GM23338 (cell line): ENCODE results near the gene NOTO. TPM values are rescaled to one million over a fixed set of nuclear protein-coding genes. Genes with fewer than 3 reads are reported as not detected.

Source experiments
- CREB1 ChIP-seq: fragments of 250-450 bp; sonication (Bioruptor Pico); IDR thresholded peaks from 2 replicates; pipeline ENCODE4 v1.5.0; 2020; ENCODE audit warnings: low read depth, mild to moderate bottlenecking, moderate library complexity
- EZH2 ChIP-seq: fragments of 200-600 bp; sonication (generic); IDR thresholded peaks from one replicate; pipeline ENCODE4 v1.8.0; 2017; ENCODE audit warnings: antibody characterized with exemption, mild to moderate bottlenecking, low read depth; ENCODE audit not compliant: unreplicated experiment
- EZH2phosphoT487 ChIP-seq: fragments of 200-600 bp; sonication (generic); IDR thresholded peaks from one replicate; pipeline ENCODE4 v1.8.1; 2018; ENCODE audit warnings: antibody characterized with exemption; ENCODE audit not compliant: unreplicated experiment
- JUNB ChIP-seq: IDR thresholded peaks from one replicate; pipeline ENCODE4 v1.6.1; 2016; ENCODE audit warnings: antibody characterized with exemption; ENCODE audit not compliant: unreplicated experiment
- NANOG ChIP-seq: IDR thresholded peaks from 2 replicates; pipeline ENCODE4 v1.6.1; 2016; ENCODE audit warnings: antibody characterized with exemption, borderline replicate concordance
- STAT1 ChIP-seq: IDR thresholded peaks from one replicate; pipeline ENCODE4 v1.6.1; 2016; ENCODE audit warnings: antibody characterized with exemption; ENCODE audit not compliant: unreplicated experiment
- ZNF114 ChIP-seq: fragments of 250-450 bp; sonication (Bioruptor Pico); IDR thresholded peaks from 2 replicates; pipeline ENCODE4 v1.5.0; 2020; ENCODE audit warnings: mild to moderate bottlenecking, moderate library complexity
- ZNF331 ChIP-seq: fragments of 250-450 bp; sonication (Bioruptor Pico); IDR thresholded peaks from 2 replicates; pipeline ENCODE4 v1.5.0; 2020; ENCODE audit warnings: low read depth, mild to moderate bottlenecking, moderate library complexity
- polyA plus RNA-seq: library from polyadenylated mRNA; unstranded; fragments of >200 nt; fragmentation: Nextera tagmentation; extraction: Ambion mirVana; gene quantifications from 2 replicates; pipeline ENCODE4 v1.2.1, GENCODE V29; 2016
- total RNA-seq: library from RNA; depleted of rRNA; stranded (reverse); fragments of >200 nt; shearing (Covaris generic); gene quantifications from 2 replicates; pipeline ENCODE4 v1.2.3, GENCODE V29; 2014
- TF ChIP-seq, protein P1 (sequence below): fragments of 250-450 bp; sonication (Bioruptor Pico); IDR thresholded peaks from 2 replicates; pipeline ENCODE4 v1.5.0; 2020; ENCODE audit warnings: mild to moderate bottlenecking, moderate library complexity
- TF ChIP-seq, protein P2 (sequence below): IDR thresholded peaks from 2 replicates; pipeline ENCODE4 v1.6.1; 2016; ENCODE audit warnings: antibody characterized with exemption

NOTO gene
- total and polyA plus RNA-seq, 2 experiments from 2014 or later, result 0.06 to 0.73 TPM

DNA sequence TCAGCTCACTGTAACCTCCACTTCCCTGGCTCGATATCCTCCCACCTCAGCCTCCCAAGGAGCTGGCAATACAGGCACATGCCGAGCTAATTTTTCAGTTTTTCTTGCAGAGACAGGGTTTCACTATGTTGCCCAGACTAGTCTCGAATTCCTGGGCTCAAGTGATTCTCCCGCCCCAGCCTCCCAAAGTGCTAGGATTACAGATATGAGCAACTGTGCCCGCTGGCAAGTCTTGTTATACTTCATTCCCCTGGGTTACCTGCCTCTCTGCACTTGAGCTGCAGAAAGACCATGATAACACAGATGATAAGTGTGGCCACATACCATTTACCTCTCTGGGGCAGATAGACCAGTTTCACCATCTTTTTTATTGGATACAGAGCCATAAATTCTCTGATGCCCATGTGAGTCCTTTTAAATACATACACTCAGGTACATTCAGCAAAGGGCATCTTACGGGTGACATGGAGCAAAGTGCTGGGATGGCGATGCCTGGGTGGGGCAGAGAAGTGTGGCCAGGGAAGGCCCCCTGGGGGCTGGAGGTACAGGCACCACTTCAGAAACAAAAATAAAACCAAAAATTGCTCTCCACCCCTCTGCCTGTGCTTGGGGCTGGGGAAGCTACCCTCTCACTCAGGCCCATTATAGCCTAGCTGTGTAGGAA lies 52.1 kb downstream of the NOTO start (continued):
- TF ChIP-seq, protein P1, sequence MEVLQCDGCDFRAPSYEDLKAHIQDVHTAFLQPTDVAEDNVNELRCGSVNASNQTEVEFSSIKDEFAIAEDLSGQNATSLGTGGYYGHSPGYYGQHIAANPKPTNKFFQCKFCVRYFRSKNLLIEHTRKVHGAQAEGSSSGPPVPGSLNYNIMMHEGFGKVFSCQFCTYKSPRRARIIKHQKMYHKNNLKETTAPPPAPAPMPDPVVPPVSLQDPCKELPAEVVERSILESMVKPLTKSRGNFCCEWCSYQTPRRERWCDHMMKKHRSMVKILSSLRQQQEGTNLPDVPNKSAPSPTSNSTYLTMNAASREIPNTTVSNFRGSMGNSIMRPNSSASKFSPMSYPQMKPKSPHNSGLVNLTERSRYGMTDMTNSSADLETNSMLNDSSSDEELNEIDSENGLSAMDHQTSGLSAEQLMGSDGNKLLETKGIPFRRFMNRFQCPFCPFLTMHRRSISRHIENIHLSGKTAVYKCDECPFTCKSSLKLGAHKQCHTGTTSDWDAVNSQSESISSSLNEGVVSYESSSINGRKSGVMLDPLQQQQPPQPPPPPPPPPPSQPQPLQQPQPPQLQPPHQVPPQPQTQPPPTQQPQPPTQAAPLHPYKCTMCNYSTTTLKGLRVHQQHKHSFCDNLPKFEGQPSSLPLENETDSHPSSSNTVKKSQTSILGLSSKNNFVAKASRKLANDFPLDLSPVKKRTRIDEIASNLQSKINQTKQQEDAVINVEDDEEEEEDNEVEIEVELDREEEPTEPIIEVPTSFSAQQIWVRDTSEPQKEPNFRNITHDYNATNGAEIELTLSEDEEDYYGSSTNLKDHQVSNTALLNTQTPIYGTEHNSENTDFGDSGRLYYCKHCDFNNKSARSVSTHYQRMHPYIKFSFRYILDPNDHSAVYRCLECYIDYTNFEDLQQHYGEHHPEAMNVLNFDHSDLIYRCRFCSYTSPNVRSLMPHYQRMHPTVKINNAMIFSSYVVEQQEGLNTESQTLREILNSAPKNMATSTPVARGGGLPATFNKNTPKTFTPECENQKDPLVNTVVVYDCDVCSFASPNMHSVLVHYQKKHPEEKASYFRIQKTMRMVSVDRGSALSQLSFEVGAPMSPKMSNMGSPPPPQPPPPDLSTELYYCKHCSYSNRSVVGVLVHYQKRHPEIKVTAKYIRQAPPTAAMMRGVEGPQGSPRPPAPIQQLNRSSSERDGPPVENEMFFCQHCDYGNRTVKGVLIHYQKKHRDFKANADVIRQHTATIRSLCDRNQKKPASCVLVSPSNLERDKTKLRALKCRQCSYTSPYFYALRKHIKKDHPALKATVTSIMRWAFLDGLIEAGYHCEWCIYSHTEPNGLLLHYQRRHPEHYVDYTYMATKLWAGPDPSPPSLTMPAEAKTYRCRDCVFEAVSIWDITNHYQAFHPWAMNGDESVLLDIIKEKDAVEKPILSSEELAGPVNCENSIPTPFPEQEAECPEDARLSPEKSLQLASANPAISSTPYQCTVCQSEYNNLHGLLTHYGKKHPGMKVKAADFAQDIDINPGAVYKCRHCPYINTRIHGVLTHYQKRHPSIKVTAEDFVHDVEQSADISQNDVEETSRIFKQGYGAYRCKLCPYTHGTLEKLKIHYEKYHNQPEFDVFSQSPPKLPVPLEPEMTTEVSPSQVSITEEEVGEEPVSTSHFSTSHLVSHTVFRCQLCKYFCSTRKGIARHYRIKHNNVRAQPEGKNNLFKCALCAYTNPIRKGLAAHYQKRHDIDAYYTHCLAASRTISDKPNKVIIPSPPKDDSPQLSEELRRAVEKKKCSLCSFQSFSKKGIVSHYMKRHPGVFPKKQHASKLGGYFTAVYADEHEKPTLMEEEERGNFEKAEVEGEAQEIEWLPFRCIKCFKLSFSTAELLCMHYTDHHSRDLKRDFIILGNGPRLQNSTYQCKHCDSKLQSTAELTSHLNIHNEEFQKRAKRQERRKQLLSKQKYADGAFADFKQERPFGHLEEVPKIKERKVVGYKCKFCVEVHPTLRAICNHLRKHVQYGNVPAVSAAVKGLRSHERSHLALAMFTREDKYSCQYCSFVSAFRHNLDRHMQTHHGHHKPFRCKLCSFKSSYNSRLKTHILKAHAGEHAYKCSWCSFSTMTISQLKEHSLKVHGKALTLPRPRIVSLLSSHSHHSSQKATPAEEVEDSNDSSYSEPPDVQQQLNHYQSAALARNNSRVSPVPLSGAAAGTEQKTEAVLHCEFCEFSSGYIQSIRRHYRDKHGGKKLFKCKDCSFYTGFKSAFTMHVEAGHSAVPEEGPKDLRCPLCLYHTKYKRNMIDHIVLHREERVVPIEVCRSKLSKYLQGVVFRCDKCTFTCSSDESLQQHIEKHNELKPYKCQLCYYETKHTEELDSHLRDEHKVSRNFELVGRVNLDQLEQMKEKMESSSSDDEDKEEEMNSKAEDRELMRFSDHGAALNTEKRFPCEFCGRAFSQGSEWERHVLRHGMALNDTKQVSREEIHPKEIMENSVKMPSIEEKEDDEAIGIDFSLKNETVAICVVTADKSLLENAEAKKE (CRISPR knock-in tag), result no peak
- TF ChIP-seq NANOG (no peak), ZNF114 (CRISPR knock-in tag) (no peak), STAT1 (no peak), CREB1 (CRISPR knock-in tag) (no peak), EZH2 (no peak), JUNB (no peak), EZH2phosphoT487 (no peak), ZNF331 (no peak)
- TF ChIP-seq, protein P2, sequence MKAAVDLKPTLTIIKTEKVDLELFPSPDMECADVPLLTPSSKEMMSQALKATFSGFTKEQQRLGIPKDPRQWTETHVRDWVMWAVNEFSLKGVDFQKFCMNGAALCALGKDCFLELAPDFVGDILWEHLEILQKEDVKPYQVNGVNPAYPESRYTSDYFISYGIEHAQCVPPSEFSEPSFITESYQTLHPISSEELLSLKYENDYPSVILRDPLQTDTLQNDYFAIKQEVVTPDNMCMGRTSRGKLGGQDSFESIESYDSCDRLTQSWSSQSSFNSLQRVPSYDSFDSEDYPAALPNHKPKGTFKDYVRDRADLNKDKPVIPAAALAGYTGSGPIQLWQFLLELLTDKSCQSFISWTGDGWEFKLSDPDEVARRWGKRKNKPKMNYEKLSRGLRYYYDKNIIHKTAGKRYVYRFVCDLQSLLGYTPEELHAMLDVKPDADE, result no peak
